ENCODE results near the gene SORCS2.

GRCh38 chr4:7518871-7519637 lies 326.7 kb downstream of the SORCS2 start:
- TF ChIP-seq ZBTB7A (IDR thresholded peaks at IDR 0.05; ENCODE audit: low read depth): no peak
- TF ChIP-seq, protein P1, sequence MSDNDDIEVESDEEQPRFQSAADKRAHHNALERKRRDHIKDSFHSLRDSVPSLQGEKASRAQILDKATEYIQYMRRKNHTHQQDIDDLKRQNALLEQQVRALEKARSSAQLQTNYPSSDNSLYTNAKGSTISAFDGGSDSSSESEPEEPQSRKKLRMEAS (IDR thresholded peaks at IDR 0.05): no peak
- no peak for TF ChIP-seq EP300 (IDR thresholded peaks at IDR 0.05; ENCODE audit: borderline replicate concordance)
- no peak for TF ChIP-seq TAF1 (IDR thresholded peaks at IDR 0.05; ENCODE audit: low read depth)
- TF ChIP-seq CREB1 (IDR thresholded peaks at IDR 0.05; ENCODE audit: low read depth): no peak
- no peak for TF ChIP-seq CEBPB (IDR thresholded peaks at IDR 0.05)
- no peak for TF ChIP-seq RAD21 (IDR thresholded peaks at IDR 0.05; ENCODE audit: low read depth)
- no peak for TF ChIP-seq FOXM1 (IDR thresholded peaks at IDR 0.05; ENCODE audit: borderline replicate concordance, low read depth)
- TF ChIP-seq, protein P2, sequence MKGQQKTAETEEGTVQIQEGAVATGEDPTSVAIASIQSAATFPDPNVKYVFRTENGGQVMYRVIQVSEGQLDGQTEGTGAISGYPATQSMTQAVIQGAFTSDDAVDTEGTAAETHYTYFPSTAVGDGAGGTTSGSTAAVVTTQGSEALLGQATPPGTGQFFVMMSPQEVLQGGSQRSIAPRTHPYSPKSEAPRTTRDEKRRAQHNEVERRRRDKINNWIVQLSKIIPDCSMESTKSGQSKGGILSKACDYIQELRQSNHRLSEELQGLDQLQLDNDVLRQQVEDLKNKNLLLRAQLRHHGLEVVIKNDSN (IDR thresholded peaks at IDR 0.05): no peak
- no peak for TF ChIP-seq NFIC (IDR thresholded peaks at IDR 0.05)
- TF ChIP-seq YY1 (IDR thresholded peaks at IDR 0.05; ENCODE audit: low read depth): no peak
- no peak for TF ChIP-seq TEAD4 (IDR thresholded peaks at IDR 0.05)

Data from Ishikawa (cell line).